GM10248 (cell line): ENCODE measurements around the gene ZFAND3.

Source experiments
- CTCF ChIA-PET: fragments of 300-600 bp; sonication (Branson Sonifier 250); formaldehyde crosslinking; extraction: SDS; loops from one replicate; lab custom pipeline; 2021; ENCODE audit warnings: antibody characterized with exemption; lab: Yijun Ruan, JAX
- POLR2A ChIA-PET: fragments of 350-650 bp; sonication (Branson Sonifier 250); formaldehyde crosslinking; extraction: SDS; loops from one replicate; lab custom pipeline; 2020; ENCODE audit warnings: antibody characterized with exemption; lab: Yijun Ruan, JAX
- DNase-seq: peaks from one replicate; pipeline ENCODE4 v3.0.0; 2012; ENCODE audit errors: extremely low spot score
- TF ChIP-seq, protein P1 (sequence below): IDR thresholded peaks from 2 replicates; pipeline ENCODE4 v1.5.1; 2012; ENCODE audit warnings: mild to moderate bottlenecking, low read depth; ENCODE audit errors: extremely low read depth, missing control alignments, control extremely low read depth

Gene ZFAND3

GRCh38 chr6:37851997-37852524 lies 32.5 kb downstream of the ZFAND3 start:
- ChIA-PET POLR2A (interaction anchor here (0.5 kb wide), 1 partner anchor 18 kb away, joined by 3 read pairs; no protein-coding TSS in a partner anchor), CTCF (no interaction called here)
- DNase-seq = no peak
- TF ChIP-seq, protein P1, sequence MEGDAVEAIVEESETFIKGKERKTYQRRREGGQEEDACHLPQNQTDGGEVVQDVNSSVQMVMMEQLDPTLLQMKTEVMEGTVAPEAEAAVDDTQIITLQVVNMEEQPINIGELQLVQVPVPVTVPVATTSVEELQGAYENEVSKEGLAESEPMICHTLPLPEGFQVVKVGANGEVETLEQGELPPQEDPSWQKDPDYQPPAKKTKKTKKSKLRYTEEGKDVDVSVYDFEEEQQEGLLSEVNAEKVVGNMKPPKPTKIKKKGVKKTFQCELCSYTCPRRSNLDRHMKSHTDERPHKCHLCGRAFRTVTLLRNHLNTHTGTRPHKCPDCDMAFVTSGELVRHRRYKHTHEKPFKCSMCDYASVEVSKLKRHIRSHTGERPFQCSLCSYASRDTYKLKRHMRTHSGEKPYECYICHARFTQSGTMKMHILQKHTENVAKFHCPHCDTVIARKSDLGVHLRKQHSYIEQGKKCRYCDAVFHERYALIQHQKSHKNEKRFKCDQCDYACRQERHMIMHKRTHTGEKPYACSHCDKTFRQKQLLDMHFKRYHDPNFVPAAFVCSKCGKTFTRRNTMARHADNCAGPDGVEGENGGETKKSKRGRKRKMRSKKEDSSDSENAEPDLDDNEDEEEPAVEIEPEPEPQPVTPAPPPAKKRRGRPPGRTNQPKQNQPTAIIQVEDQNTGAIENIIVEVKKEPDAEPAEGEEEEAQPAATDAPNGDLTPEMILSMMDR = no peak

DNA sequence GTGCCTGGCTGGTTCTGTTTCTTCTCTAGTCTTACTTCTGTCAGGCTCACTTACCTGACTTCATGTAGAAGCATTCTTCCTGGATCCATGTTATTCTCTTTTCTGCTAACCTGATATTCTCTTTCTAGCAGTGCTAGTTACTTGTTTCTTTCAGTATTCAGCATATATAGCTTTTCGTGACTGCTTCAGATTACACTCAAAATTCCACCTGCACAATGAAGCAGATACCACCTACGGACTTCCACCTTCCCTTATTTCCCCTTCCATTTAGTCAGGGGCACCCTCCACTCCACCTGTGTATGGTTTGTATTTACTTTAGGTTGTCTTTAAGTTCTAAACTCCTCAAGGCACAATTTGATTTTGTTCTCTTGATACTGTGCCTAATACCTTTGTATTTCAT lies 36.8 kb downstream of the ZFAND3 start:
- ChIA-PET CTCF (no interaction called here), POLR2A (no interaction called here)
- DNase-seq = no peak
- TF ChIP-seq, protein P1 = no peak

DNA sequence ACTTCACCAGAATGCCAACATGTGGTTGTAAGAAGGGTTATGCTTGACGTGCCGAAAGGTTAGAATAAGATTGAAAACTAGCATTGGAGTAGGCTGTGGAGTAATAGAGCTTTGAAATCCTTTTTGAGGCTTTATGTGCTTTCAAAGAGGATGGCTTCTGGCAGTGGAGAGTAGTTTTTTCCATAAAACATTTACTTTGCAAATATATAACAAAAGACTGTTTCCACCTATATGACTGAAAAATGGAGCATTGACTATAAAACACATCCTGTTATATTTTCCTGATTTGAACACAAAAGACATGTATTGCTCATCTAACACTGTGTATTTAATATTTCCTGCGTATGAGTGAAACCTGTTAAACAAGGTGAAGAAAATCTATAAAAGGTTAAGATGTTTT lies 38.8 kb downstream of the ZFAND3 start:
- no peak for DNase-seq
- POLR2A ChIA-PET = no interaction called here
- CTCF ChIA-PET = interaction anchor here (1.0 to 3.1 kb wide), 13 partner anchors 8 to 75 kb away, joined by 3 to 13 read pairs (median 3); no protein-coding TSS in a partner anchor
- TF ChIP-seq, protein P1 = no peak

GRCh38 chr6:37860226-37860839 lies 40.8 kb downstream of the ZFAND3 start:
- TF ChIP-seq, protein P1 = peak; percentile 64
- ChIA-PET POLR2A (interaction anchor here (0.7 kb wide), 1 partner anchor 42 kb away, joined by 7 read pairs; no protein-coding TSS in a partner anchor), CTCF (interaction anchor here (1.2 kb wide), 2 partner anchors 33 to 43 kb away, joined by 3 to 4 read pairs; no protein-coding TSS in a partner anchor)
- no peak for DNase-seq

DNA sequence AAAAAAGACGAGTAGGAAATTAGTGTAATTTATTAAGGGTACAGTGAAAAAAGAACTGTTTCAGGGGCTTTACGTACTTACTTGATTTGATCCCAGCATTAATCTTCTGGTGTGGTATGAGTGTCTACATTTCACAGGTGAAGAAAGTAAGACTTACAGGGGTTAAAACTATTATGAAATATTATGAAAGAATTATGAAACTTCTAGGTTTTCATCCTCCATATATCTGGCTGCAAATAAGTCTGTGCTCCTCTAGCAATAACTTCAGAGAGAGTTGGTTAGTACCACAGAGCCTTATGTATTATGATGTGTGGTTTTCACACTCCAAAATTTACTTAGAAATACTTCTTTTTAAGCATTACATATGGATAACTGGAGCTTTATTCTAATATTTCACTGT lies 41.9 kb downstream of the ZFAND3 start:
- ChIA-PET CTCF (interaction anchor here (1.2 kb wide), 1 partner anchor 34 kb away, joined by 4 read pairs; no protein-coding TSS in a partner anchor), POLR2A (no interaction called here)
- no peak for DNase-seq
- TF ChIP-seq, protein P1 = no peak

DNA sequence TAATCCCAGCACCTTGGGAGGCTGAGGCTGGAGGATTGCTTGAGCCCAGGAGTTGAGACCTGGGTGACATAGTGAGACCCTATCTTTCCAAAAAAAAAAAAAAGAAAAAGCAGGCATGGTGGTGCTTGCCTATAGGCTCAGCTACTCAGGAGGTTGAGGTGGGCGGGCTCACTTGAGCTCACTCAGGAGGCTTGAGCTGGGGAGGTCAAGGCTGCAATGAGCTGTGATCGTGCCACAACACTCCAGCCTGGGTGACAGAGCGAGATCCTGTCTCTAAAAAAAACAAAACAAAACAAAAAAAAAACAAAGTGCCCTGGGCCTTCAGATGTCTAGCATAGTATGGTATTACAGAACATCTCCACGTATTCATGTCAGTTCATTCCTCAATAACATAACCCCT lies 42.9 kb downstream of the ZFAND3 start:
- DNase-seq = no peak
- TF ChIP-seq, protein P1 = no peak
- ChIA-PET CTCF (no interaction called here), POLR2A (interaction anchor here (0.7 kb wide), 1 partner anchor 1542 kb away, joined by 3 read pairs; no protein-coding TSS in a partner anchor)
